WTC11 (cell line): Measurements from ENCODE around the gene RGS1. TPM values are rescaled to one million over a fixed set of nuclear protein-coding genes. Genes with fewer than 3 reads are reported as not detected.

ENCODE experiments used
- ATAC-seq: fragments of 200-7000 bp; cut with Tn5 transposase; 2 replicates; pipeline ENCODE4 v1.10.0; 2021; ENCODE audit warnings: mild to moderate bottlenecking, moderate library complexity
- CTCF ChIA-PET: fragments of 300-600 bp; sonication (Branson Sonifier 250); formaldehyde crosslinking; loops from one replicate; lab custom pipeline; 2021; ENCODE audit warnings: antibody characterized with exemption; lab: Charles Lee
- POLR2A ChIA-PET: fragments of 350-600 bp; sonication (Branson Sonifier 250); formaldehyde crosslinking; loops from one replicate; lab custom pipeline; 2021; ENCODE audit warnings: antibody characterized with exemption; lab: Charles Lee
- DNase-seq: peaks from one replicate; pipeline ENCODE4 v3.0.0; 2021; ENCODE audit warnings: low spot score
- H3K27ac Mint-ChIP-seq: 2 replicates; pipeline ENCODE4 v1.8.0; 2021; ENCODE audit warnings: mixed read lengths
- H3K27me3 Mint-ChIP-seq: 2 replicates; pipeline ENCODE4 v1.8.0; 2021; ENCODE audit warnings: low read depth, mild to moderate bottlenecking, moderate library complexity, mixed read lengths
- H3K36me3 Mint-ChIP-seq: 2 replicates; pipeline ENCODE4 v1.8.0; 2021; ENCODE audit warnings: mixed read lengths
- H3K4me1 Mint-ChIP-seq: 2 replicates; pipeline ENCODE4 v1.8.0; 2022; ENCODE audit warnings: mixed read lengths
- H3K4me3 Mint-ChIP-seq: 2 replicates; pipeline ENCODE4 v1.8.0; 2021; ENCODE audit warnings: mild to moderate bottlenecking, moderate library complexity, mixed read lengths
- H3K9me3 Mint-ChIP-seq: 2 replicates; pipeline ENCODE4 v1.8.0; 2021; ENCODE audit warnings: mixed read lengths
- JAZF1 ChIP-seq: fragments of 250-450 bp; sonication (Bioruptor Pico); IDR thresholded peaks from 2 replicates; pipeline ENCODE4 v1.9.0; 2021; ENCODE audit warnings: moderate library complexity, mild to moderate bottlenecking, inconsistent platforms
- TP53 ChIP-seq: sonication (generic); formaldehyde crosslinking; IDR thresholded peaks from 2 replicates; pipeline ENCODE4 v1.8.1; 2023; ENCODE audit warnings: mild to moderate bottlenecking, missing genetic modification reagents
- ZNF396 ChIP-seq: fragments of 250-450 bp; sonication (Bioruptor Pico); IDR thresholded peaks from 2 replicates; pipeline ENCODE4 v1.8.0; 2021; ENCODE audit warnings: mild to moderate bottlenecking, moderate library complexity, borderline replicate concordance
- ZNF671 ChIP-seq: fragments of 250-450 bp; sonication (Bioruptor Pico); IDR thresholded peaks from 2 replicates; pipeline ENCODE4 v1.8.0; 2021; ENCODE audit warnings: mild to moderate bottlenecking
- total RNA-seq: library from RNA; stranded (reverse); gene quantifications from 3 replicates; pipeline ENCODE4 v1.2.3, GENCODE V29; 2021
- TF ChIP-seq, protein P1 (sequence below): sonication (generic); formaldehyde crosslinking; IDR thresholded peaks from 2 replicates; pipeline ENCODE4 v1.8.0; 2022; ENCODE audit warnings: mild to moderate bottlenecking, missing genetic modification reagents
- TF ChIP-seq, protein P2 (sequence below): sonication (generic); formaldehyde crosslinking; IDR thresholded peaks from 2 replicates; pipeline ENCODE4 v1.8.0; 2023; ENCODE audit warnings: missing genetic modification reagents
- TF ChIP-seq, protein P3 (sequence below): fragments of 250-450 bp; sonication (Bioruptor Pico); IDR thresholded peaks from 2 replicates; pipeline ENCODE4 v1.9.0; 2021; ENCODE audit warnings: moderate library complexity, mild to moderate bottlenecking, inconsistent platforms, borderline replicate concordance
- TF ChIP-seq, protein P4 (sequence below): sonication (generic); formaldehyde crosslinking; IDR thresholded peaks from 2 replicates; pipeline ENCODE4 v1.8.1; 2022; ENCODE audit warnings: low read depth, mild to moderate bottlenecking, moderate library complexity, missing genetic modification reagents, borderline replicate concordance
- TF ChIP-seq, protein P5 (sequence below): sonication (generic); formaldehyde crosslinking; IDR thresholded peaks from 2 replicates; pipeline ENCODE4 v1.8.1; 2022; ENCODE audit warnings: missing genetic modification reagents, borderline replicate concordance
- TF ChIP-seq, protein P6 (sequence below): fragments of 250-450 bp; sonication (Bioruptor Pico); conservative IDR thresholded peaks from 2 replicates; pipeline ENCODE4 v1.9.0; 2021; ENCODE audit warnings: mild to moderate bottlenecking

The RGS1 gene
- total RNA-seq, 1 experiment from 2014 or later: 0.22 TPM

DNA sequence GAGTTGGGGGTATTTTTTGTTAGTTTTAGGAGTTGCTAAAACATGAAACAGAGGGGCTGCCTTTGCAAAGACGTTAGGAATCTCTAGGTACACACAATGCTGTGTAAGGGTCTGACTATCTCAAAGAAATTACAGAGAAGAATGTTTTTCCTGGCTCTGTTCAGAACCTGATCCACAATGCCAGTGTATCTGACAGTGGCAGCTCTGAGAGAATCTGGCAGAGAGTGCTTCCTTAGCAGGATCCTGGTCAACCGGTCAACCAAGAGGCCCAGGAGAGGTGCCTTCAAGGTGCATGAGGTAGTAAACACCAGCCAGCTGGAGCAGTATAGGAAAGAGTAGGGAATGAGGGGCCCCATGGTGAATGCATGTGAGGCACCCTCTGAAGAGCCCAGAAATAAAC, 40.9 kb upstream of the RGS1 start:
- peaks cover 11% of the 10 kb centered on the region for H3K36me3 Mint-ChIP-seq
- TF ChIP-seq, protein P1, sequence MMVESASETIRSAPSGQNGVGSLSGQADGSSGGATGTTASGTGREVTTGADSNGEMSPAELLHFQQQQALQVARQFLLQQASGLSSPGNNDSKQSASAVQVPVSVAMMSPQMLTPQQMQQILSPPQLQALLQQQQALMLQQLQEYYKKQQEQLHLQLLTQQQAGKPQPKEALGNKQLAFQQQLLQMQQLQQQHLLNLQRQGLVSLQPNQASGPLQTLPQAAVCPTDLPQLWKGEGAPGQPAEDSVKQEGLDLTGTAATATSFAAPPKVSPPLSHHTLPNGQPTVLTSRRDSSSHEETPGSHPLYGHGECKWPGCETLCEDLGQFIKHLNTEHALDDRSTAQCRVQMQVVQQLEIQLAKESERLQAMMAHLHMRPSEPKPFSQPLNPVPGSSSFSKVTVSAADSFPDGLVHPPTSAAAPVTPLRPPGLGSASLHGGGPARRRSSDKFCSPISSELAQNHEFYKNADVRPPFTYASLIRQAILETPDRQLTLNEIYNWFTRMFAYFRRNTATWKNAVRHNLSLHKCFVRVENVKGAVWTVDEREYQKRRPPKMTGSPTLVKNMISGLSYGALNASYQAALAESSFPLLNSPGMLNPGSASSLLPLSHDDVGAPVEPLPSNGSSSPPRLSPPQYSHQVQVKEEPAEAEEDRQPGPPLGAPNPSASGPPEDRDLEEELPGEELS (CRISPR knock-in tag): no peak
- TF ChIP-seq ZNF396 (CRISPR knock-in tag): no peak
- peaks cover 16% of the 10 kb centered on the region for H3K9me3 Mint-ChIP-seq
- no peak overlapping the region for H3K4me3 Mint-ChIP-seq
- POLR2A ChIA-PET: no interaction called here
- H3K27me3 Mint-ChIP-seq: no peaks in the 10 kb centered on the region
- H3K27ac Mint-ChIP-seq: no peak overlapping the region
- no peak for DNase-seq
- peaks cover 21% of the 10 kb centered on the region for H3K4me1 Mint-ChIP-seq
- ATAC-seq: no peak
- CTCF ChIA-PET: no interaction called here

DNA sequence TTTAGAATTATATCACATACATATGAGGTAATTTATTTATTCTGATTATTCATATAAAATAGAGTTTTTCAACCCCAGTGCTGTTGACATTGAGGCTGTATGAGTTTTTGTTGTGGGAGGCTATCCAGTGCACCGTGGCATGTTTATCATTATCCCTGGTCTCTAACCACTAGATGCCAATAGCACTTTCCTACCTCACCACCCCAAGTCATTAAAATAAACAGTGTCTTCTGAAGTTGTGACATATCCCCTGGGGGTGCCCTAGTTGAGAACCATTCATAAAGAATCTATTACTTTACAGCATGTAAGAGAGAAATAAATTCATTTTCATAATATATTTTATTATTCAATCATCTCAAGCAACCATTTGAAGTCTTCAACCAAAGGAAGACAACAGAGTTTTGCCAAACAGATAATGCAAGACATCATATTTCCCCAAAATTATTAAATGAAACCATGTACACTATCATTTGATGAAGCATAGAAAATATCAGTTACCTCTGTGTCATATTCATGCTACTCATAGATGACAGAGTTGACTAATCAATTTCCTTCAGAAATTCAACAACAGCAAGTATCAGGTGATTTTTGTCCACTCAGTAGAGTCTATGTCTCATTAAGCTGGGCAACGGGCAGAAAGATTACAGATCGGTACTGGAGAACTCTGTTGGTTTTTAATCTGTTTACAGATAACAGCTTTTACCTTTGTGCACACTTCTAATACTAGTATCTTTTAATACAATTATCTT, 39.5 kb upstream of the RGS1 start:
- TF ChIP-seq ZNF396 (CRISPR knock-in tag) (no peak), JAZF1 (CRISPR knock-in tag) (no peak), ZNF671 (CRISPR knock-in tag) (no peak), TP53 (CRISPR knock-in tag) (no peak)
- TF ChIP-seq, protein P2, sequence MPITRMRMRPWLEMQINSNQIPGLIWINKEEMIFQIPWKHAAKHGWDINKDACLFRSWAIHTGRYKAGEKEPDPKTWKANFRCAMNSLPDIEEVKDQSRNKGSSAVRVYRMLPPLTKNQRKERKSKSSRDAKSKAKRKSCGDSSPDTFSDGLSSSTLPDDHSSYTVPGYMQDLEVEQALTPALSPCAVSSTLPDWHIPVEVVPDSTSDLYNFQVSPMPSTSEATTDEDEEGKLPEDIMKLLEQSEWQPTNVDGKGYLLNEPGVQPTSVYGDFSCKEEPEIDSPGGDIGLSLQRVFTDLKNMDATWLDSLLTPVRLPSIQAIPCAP: no peak
- TF ChIP-seq, protein P3, sequence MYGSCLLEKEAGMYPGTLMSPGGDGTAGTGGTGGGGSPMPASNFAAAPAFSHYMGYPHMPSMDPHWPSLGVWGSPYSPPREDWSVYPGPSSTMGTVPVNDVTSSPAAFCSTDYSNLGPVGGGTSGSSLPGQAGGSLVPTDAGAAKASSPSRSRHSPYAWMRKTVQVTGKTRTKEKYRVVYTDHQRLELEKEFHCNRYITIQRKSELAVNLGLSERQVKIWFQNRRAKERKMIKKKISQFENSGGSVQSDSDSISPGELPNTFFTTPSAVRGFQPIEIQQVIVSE (CRISPR knock-in tag): no peak
- TF ChIP-seq, protein P4, sequence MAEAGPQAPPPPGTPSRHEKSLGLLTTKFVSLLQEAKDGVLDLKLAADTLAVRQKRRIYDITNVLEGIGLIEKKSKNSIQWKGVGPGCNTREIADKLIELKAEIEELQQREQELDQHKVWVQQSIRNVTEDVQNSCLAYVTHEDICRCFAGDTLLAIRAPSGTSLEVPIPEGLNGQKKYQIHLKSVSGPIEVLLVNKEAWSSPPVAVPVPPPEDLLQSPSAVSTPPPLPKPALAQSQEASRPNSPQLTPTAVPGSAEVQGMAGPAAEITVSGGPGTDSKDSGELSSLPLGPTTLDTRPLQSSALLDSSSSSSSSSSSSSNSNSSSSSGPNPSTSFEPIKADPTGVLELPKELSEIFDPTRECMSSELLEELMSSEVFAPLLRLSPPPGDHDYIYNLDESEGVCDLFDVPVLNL (CRISPR knock-in tag): no peak
- TF ChIP-seq, protein P5, sequence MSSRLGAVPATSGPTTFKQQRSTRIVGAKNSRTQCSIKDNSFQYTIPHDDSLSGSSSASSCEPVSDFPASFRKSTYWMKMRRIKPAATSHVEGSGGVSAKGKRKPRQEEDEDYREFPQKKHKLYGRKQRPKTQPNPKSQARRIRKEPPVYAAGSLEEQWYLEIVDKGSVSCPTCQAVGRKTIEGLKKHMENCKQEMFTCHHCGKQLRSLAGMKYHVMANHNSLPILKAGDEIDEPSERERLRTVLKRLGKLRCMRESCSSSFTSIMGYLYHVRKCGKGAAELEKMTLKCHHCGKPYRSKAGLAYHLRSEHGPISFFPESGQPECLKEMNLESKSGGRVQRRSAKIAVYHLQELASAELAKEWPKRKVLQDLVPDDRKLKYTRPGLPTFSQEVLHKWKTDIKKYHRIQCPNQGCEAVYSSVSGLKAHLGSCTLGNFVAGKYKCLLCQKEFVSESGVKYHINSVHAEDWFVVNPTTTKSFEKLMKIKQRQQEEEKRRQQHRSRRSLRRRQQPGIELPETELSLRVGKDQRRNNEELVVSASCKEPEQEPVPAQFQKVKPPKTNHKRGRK: no peak
- TF ChIP-seq, protein P6, sequence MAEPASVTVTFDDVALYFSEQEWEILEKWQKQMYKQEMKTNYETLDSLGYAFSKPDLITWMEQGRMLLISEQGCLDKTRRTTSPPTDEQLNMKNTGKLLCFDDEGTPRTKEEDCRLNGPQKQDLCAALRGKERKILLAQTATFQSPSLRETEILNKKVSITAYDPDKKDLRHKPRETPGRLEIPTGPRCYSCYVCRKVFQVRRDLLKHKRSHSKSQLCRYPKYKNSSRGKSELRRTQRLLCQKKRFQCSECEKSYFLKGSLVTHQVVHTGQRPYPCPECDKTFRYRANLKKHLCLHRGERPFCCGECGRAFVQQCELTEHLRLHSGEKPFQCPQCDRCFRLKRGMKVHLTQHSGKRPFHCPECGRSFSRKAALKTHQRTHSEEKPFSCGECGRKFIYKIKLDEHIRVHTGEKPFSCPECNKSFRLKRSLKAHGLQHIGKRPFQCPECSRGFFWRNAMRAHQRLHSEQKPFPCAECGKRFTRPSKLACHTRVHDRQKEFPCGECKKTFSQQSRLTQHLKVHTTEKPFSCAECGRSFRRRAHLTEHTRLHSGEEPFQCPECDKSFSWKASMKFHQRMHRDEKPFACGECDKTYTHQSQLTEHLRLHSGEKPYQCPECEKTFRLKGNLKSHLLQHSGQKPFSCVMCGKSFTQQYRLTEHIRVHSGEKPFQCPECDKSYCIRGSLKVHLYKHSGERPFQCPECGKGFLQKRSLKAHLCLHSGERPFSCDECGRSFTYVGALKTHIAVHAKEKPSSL: no peak
- CTCF ChIA-PET: no interaction called here
- Mint-ChIP-seq H3K36me3 (peaks cover 11% of the 10 kb centered on the region), H3K4me3 (no peak overlapping the region), H3K9me3 (peaks cover 16% of the 10 kb centered on the region), H3K4me1 (peaks cover 22% of the 10 kb centered on the region), H3K27ac (no peak overlapping the region), H3K27me3 (no peaks in the 10 kb centered on the region)
- POLR2A ChIA-PET: no interaction called here
- no peak for ATAC-seq
- DNase-seq: no peak
